ENCODE measurements around the gene TRABD2B. TPM values are rescaled to one million over a fixed set of nuclear protein-coding genes. Genes with fewer than 3 reads are reported as not detected.

TRABD2B gene
- total RNA-seq, 1 experiment from 2014 or later = not detected

- Histone ChIP-seq H3K4me3 (ENCODE audit: low read depth, low read length, poor library complexity, severe bottlenecking) (no peak overlapping the region), H3K36me3 (ENCODE audit: insufficient read depth, low read length, poor library complexity, severe bottlenecking) (no peaks in the 10 kb centered on the region), H3K27me3 (replicated peaks; ENCODE audit: insufficient read depth, low read depth, low read length, poor library complexity) (peaks cover 8% of the 10 kb centered on the region), H3K9me3 (ENCODE audit: low read depth, low read length, poor library complexity, severe bottlenecking) (no peaks in the 10 kb centered on the region), H3K4me1 (ENCODE audit: insufficient read depth, low read length, poor library complexity, severe bottlenecking) (no peaks in the 10 kb centered on the region), H3K27ac (ENCODE audit: low read depth, low read length, poor library complexity, severe bottlenecking) (no peak overlapping the region)
- no peak for TF ChIP-seq EZH2 (IDR thresholded peaks at IDR 0.05; ENCODE audit: borderline replicate concordance, low read depth, low read length, poor library complexity, severe bottlenecking)
- no peak for TF ChIP-seq CTCF (conservative IDR thresholded peaks at IDR 0.05; ENCODE audit: low read depth, low read length)
- ChIA-PET POLR2A (ENCODE audit: low non-redundant PET) (no interaction called here), CTCF (no interaction called here)
- intact Hi-C loops (cut with micrococcal nuclease; ENCODE audit: unreplicated experiment) = no loop called here
- no TSS peak for BruUV-seq (replicated peaks)
- no peak for DNase-seq (ENCODE audit: low spot score)
Measured at GRCh38 chr1:47765236-47765635, 231.9 kb downstream of the TRABD2B start.

GRCh38 chr1:47764461-47765046, 232.6 kb downstream of the TRABD2B start:
- no peak for DNase-seq (ENCODE audit: low spot score)
- no peak for TF ChIP-seq EZH2 (IDR thresholded peaks at IDR 0.05; ENCODE audit: borderline replicate concordance, low read depth, low read length, poor library complexity, severe bottlenecking)
- TF ChIP-seq CTCF (conservative IDR thresholded peaks at IDR 0.05; ENCODE audit: low read depth, low read length) = no peak
- ChIA-PET POLR2A (ENCODE audit: low non-redundant PET) (no interaction called here), CTCF (no interaction called here)
- Histone ChIP-seq H3K36me3 (ENCODE audit: insufficient read depth, low read length, poor library complexity, severe bottlenecking) (no peaks in the 10 kb centered on the region), H3K27me3 (replicated peaks; ENCODE audit: insufficient read depth, low read depth, low read length, poor library complexity) (peaks cover 8% of the 10 kb centered on the region), H3K4me1 (ENCODE audit: insufficient read depth, low read length, poor library complexity, severe bottlenecking) (no peaks in the 10 kb centered on the region), H3K27ac (ENCODE audit: low read depth, low read length, poor library complexity, severe bottlenecking) (no peak overlapping the region), H3K4me3 (ENCODE audit: low read depth, low read length, poor library complexity, severe bottlenecking) (no peak overlapping the region), H3K9me3 (ENCODE audit: low read depth, low read length, poor library complexity, severe bottlenecking) (no peaks in the 10 kb centered on the region)
- intact Hi-C loops (cut with micrococcal nuclease; ENCODE audit: unreplicated experiment) = no loop called here
- no TSS peak for BruUV-seq (replicated peaks)

GRCh38 chr1:47763591-47764171, 233.5 kb downstream of the TRABD2B start:
- intact Hi-C loops (cut with micrococcal nuclease; ENCODE audit: unreplicated experiment) = no loop called here
- TF ChIP-seq EZH2 (IDR thresholded peaks at IDR 0.05; ENCODE audit: borderline replicate concordance, low read depth, low read length, poor library complexity, severe bottlenecking) = no peak
- TF ChIP-seq CTCF (conservative IDR thresholded peaks at IDR 0.05; ENCODE audit: low read depth, low read length) = no peak
- CTCF ChIA-PET = no interaction called here

More at GRCh38 chr1:47763591-47764171, 233.5 kb downstream of the TRABD2B start:
- Histone ChIP-seq H3K36me3 (ENCODE audit: insufficient read depth, low read length, poor library complexity, severe bottlenecking) (no peaks in the 10 kb centered on the region), H3K4me1 (ENCODE audit: insufficient read depth, low read length, poor library complexity, severe bottlenecking) (no peaks in the 10 kb centered on the region), H3K27me3 (replicated peaks; ENCODE audit: insufficient read depth, low read depth, low read length, poor library complexity) (peaks cover 8% of the 10 kb centered on the region), H3K9me3 (ENCODE audit: low read depth, low read length, poor library complexity, severe bottlenecking) (no peaks in the 10 kb centered on the region), H3K27ac (ENCODE audit: low read depth, low read length, poor library complexity, severe bottlenecking) (no peak overlapping the region), H3K4me3 (ENCODE audit: low read depth, low read length, poor library complexity, severe bottlenecking) (no peak overlapping the region)
- no peak for DNase-seq (ENCODE audit: low spot score)
- POLR2A ChIA-PET (ENCODE audit: low non-redundant PET) = no interaction called here
- BruUV-seq (replicated peaks) = no TSS peak

Measured in A673 (cell line).